Ramos (cell line): ENCODE data around the gene CUX1.
"Not testable (repeated sequence)": the region's sequence is repeated elsewhere in the genome, so short reads cannot be mapped to it uniquely, and the experiment has no call there.

Source experiments
- in situ Hi-C: fragments of 300-500 bp; cut with MboI; formaldehyde crosslinking; loops from one replicate; pipeline ENCODE4 v1.14.3; 2022; ENCODE audit warnings: low sequenced_read_pairs; ENCODE audit not compliant: unreplicated experiment

CUX1 gene

GRCh38 chr7:101822632-101823031 lies 5.2 kb downstream of the CUX1 start:
- in situ Hi-C loops: not testable (repeated sequence)

GRCh38 chr7:101823096-101823495 lies 5.7 kb downstream of the CUX1 start:
- in situ Hi-C loops: no loop called here

DNA sequence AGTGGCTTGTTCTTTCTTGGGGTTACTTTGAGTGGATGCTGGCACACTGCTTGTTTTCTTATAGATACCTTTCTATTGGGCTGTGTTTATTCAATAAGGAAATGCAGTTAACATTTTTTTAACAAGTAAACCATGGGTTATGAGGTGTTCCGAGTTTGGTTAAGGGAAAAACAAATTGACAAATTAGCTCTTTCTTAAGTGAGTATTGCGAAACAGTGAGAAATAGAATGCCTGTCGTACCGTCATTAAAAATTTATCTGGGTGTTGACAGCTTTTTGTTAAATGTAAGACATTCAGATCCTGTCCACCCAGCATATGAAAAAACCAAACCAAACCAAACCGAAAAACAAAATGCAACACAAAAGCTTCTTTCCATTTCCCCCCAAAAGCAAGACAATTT lies 6.2 kb downstream of the CUX1 start:
- in situ Hi-C loops: no loop called here

- in situ Hi-C loops: no loop called here
Measured at GRCh38 chr7:101824440-101824839, 7.0 kb downstream of the CUX1 start.

DNA sequence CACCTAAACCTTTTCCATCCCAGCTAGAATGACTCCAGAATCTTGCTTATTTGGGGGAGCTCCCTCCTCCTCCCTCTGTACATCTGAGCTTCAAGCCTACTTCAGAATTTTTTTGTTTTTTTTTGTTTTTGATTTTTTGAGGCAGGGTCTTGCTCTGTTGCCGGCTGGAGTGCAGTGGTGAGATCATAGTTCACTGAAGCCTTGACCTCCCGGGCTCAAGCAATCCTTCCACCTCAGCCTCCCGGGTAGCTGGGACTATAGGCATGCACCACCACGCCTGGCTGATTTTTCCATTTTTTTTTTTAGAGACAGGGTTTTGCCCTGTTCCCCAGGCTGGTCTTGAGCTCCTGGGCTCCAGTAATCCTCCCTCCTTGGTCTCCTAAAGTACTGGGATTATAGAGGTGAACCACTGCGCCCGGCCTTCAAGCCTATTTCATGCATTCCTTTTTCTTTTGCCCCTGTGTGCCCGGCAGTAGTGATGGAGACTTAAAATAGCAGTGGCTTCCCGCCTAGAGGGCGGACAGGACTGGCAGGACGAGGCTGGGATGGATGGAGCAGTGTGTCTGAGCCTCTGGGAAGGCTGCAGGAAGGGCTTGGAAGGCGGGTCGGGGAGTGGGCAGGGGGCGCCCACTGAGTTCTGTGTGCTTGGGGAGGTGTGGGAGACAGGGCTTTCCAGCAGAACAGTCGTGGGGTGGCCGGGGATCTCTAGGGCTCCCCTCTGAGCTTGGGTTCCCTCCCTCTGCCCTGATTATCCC lies 8.8 kb downstream of the CUX1 start:
- in situ Hi-C loops: no loop called here

DNA sequence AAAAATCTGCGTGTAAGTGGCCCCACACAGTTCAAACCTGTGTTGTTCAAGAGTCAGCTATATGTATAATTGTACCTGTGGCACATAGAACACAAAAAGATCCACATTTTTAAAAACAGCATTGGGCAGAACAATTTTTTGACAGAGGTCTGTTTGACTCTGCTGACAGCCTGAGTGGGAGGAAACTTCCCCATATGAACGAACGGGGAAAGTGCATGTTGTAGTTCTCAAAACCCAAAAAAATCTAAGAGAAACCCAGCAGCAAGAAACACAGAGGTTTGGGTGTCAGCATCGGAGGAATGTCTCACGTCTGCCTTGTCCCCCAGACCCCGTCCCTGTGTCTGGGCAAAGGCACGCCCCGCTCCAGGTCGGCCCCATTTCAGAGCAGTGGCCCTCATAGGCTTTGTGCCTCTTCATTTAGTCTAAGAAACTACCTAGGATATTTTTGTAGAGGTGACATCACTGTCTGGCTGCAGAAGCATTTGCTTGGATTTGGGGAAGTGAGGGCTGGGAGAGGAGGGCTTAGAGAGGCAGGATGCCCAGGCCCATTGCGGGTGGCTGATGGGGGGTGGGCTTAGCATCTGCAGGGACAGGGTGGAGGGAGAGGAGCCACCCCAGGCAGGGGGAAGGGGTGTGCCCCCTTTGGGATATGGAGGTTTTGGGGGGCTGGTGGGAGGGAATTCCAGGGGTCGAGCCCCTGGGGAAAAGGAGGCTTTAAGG lies 11.0 kb downstream of the CUX1 start:
- in situ Hi-C loops: no loop called here

GRCh38 chr7:101829374-101829773 lies 11.9 kb downstream of the CUX1 start:
- in situ Hi-C loops: no loop called here

- in situ Hi-C loops: no loop called here
Measured at GRCh38 chr7:101829821-101830220, 12.4 kb downstream of the CUX1 start.

DNA sequence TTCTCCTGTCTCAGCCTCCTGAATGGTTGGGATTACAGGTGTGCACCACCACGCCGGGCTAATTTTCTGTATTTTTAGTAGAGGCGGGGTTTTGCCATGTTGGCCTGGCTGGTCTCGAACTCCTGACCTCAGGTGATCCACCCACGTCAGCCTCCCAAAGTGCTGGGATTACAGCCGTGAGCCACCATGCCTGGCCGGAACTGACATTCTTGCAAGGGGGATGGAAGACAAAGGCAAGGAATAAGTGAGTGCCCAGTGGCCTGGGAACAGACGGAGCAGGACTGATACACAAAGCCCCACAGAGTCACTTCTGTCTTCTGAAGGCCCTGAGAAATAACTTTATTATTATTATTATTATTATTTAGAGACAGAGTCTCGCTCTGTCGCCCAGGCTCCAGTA lies 14.0 kb downstream of the CUX1 start:
- in situ Hi-C loops: not testable (repeated sequence)

- in situ Hi-C loops: no loop called here
Measured at GRCh38 chr7:101832205-101832631, 14.8 kb downstream of the CUX1 start.

DNA sequence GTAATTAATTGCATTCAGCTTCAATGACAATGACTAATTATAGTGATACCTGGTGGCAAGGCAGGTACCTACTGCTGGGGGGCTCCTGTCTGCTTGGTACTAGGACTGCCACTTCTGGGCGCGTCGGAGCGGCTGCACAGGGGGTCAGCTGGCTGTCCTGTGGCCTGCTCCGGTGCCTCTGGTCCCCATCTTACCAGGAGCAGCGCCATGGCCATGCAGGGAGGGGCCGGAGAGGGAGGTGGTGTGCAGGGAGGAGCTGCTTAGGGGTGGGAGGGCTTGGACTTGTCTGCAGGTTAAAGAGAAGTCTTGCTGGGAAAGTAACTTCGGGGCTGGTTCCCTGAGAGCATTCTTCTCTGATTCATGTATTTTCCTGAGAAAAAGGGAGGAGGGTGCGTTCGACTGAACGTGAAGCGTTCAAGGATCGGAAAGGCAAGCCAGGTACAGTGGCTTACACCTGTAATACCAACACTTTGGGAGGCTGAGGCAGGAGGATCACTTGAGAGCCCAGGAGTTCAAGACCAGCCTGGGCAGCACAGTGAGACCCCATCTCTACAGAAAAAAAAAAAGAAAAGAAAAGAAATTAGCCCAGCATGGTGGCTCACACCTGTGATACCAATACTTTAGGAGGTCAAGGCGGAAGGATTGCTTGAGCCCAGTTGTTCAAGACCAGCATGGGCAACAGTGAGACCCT lies 15.4 kb downstream of the CUX1 start:
- in situ Hi-C loops: no loop called here

DNA sequence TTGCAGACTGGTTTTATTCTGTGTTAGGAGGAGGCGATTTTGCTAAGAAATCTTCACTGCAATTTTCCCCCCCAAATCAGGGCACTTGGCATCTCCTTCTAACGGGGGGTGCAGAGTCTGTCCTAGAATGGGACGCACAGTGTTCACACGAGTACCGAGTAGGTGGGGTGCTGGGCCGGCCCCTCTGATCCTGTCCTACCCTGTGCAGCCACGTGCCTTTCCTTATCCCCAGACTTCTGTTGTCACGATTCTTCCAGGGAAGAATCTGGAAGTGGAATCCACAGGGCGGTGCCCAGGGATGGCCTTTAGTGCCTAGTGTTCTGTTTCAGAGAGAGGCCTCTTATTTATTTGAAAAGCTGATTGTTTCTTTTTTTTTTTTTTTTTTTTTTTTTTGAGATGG lies 16.4 kb downstream of the CUX1 start:
- in situ Hi-C loops: no loop called here

- in situ Hi-C loops: no loop called here
Measured at GRCh38 chr7:101835136-101835535, 17.7 kb downstream of the CUX1 start.

- in situ Hi-C loops: not testable (repeated sequence)
Measured at GRCh38 chr7:101837433-101837832, 20.0 kb downstream of the CUX1 start.

GRCh38 chr7:101838837-101839483 lies 21.5 kb downstream of the CUX1 start:
- in situ Hi-C loops: no loop called here

DNA sequence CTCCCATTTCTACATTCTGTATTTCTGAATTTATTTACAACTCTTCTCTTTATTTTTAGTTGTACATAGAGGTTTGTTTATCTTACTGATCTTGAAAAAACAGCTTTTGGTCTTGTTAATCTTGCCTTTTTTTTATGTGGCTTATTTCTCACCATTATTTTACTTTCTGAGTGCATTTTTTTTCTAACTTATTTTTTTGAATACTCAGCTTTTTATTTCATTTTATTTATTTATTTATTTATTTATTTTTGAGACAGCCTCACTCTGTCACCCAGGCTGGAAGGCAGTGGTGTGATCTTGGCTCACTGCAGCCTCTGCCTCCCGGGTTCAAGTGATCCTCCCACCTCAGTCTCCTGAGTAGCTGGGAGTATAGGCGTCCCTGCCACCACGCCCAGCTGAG lies 23.9 kb downstream of the CUX1 start:
- in situ Hi-C loops: no loop called here

DNA sequence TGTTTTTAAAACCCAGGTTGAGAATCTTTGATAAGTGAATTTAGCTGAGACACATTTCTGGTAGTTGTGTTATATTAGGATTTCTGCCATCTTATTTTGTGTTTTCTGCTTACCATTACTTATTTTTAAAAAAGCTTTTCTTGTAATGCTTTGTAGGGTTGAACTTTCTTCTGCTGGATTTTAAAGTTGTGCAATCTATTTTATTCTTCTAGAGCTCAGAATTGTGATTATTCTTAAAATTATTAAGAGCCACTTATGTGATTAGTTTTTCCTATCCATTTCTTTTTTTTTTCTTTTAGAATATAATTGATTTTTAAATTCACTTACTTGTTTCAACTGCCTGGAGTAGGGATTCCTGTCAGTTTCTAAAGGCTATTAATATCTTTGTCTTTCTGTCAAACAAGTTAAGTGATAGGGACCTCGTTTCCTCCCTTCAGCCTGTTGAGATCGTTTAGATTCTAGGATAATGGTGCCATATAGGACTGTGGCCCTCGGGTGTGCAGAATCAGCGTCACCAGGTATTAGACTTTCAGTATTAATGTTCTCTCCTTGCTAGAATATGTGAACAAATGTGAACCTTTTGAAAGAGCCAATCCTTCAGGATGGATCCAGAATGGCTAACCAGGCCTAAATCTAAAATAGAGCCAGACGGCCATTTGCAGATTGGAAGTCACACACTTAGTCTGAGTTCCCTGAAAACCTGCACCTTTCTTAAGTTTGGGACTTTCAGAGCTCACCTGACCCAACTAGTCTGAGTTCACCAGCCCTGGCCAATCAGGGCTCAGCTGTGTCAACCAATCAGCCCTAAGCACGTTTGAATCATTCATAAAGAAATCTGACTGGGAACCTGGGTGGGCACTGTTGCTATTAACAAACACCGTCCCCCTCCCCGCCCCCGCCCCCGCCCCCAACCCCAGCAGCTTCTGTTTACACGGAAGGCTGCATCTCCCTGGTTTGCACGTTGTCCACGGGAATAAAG lies 26.2 kb downstream of the CUX1 start:
- in situ Hi-C loops: no loop called here

DNA sequence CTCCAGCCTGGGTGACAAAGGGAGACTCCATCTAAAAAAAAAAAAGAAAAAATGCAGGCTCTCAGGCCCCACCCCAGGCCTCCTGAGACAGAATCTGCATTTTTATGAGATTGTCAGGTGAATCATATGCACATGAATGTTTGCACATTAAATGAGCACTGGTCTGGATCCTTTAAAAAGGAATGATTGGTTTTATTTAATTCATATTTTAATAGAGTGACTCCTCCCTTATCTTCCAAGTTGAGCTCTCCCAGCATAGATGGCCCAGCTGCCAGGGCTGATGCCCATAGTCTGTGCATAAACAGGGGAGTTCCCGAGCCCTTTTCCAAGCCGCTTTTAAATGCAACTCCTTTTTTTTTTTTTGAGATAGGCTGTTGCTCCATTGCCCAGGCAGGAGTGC lies 28.5 kb downstream of the CUX1 start:
- in situ Hi-C loops: no loop called here

DNA sequence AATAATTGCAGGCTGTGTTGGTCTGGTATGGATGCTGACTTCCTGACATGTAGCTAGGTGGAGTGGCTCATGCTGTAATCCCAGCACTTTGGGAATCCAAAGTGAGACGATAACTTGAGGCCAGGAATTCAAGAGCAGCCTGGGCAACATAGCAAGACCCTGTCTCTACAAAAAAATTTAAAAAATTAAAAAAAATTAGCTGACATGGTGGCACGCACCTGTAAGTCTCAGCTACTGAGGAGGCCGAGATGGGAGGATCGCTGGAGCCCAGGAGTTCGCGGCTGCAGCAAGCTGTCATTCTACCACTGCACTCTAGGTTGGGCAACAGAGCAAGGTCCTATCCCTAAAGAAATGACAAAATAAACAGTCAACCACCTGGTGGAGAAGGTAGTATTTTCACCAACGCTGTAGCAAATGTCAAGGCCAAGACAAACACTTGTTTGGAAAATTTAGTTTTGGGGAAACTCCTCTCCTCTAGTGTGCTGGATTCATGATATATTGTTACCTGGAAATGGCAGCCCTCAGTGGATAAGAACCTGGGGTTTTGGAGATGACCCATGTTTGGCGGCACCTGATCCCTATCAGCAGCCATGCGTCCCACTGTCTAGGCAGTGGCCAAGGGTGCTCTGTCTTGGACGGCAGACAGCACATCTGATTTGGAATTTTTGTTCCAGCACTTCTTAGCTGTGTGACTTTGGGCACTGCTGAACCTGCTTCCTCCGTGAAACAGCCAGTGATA lies 29.5 kb downstream of the CUX1 start:
- in situ Hi-C loops: no loop called here
